Measurements from ENCODE around the gene TRA2A. TPM values are rescaled to one million over a fixed set of nuclear protein-coding genes. Genes with fewer than 3 reads are reported as not detected.

Gene TRA2A
- total and polyA plus RNA-seq, 2 of the 13 experiments (the other 11 are each of a cell fraction or from before 2014, with no cell fraction given): 39.1 to 41.6 TPM

GRCh38 chr7:23474094-23474828, 57.5 kb downstream of the TRA2A start (continued):
- TF ChIP-seq KLF12 (CRISPR knock-in tag; IDR thresholded peaks at IDR 0.05; ENCODE audit: borderline replicate concordance): peak; percentile 95
- TF ChIP-seq, protein P1, sequence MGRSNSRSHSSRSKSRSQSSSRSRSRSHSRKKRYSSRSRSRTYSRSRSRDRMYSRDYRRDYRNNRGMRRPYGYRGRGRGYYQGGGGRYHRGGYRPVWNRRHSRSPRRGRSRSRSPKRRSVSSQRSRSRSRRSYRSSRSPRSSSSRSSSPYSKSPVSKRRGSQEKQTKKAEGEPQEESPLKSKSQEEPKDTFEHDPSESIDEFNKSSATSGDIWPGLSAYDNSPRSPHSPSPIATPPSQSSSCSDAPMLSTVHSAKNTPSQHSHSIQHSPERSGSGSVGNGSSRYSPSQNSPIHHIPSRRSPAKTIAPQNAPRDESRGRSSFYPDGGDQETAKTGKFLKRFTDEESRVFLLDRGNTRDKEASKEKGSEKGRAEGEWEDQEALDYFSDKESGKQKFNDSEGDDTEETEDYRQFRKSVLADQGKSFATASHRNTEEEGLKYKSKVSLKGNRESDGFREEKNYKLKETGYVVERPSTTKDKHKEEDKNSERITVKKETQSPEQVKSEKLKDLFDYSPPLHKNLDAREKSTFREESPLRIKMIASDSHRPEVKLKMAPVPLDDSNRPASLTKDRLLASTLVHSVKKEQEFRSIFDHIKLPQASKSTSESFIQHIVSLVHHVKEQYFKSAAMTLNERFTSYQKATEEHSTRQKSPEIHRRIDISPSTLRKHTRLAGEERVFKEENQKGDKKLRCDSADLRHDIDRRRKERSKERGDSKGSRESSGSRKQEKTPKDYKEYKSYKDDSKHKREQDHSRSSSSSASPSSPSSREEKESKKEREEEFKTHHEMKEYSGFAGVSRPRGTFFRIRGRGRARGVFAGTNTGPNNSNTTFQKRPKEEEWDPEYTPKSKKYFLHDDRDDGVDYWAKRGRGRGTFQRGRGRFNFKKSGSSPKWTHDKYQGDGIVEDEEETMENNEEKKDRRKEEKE (IDR thresholded peaks at IDR 0.05): no peak
- TF ChIP-seq, protein P2, sequence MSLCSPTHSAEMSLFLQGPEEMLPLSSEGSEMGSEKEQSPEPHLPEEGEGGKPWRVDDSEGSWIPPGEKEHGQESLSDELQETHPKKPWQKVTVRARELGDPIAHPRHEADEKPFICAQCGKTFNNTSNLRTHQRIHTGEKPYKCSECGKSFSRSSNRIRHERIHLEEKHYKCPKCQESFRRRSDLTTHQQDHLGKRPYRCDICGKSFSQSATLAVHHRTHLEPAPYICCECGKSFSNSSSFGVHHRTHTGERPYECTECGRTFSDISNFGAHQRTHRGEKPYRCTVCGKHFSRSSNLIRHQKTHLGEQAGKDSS (CRISPR knock-in tag; IDR thresholded peaks at IDR 0.05; ENCODE audit: borderline replicate concordance, low read depth): peak; percentile 66; the same call in 1 of the 2 replicates
- 0 out of 2 replicates have a peak, but pooled peaks have one; percentile 29 for TF ChIP-seq NR2F2 (IDR thresholded peaks at IDR 0.05; ENCODE audit: borderline replicate concordance, low read depth)
- peak; percentile 66; the same call in 1 of the 2 replicates for TF ChIP-seq NAIF1 (CRISPR knock-in tag; IDR thresholded peaks at IDR 0.05; ENCODE audit: borderline replicate concordance)
- no peak for TF ChIP-seq GPN1 (CRISPR knock-in tag; IDR thresholded peaks at IDR 0.05; ENCODE audit: borderline replicate concordance)
- TF ChIP-seq HDAC6 (IDR thresholded peaks at IDR 0.05; ENCODE audit: low read depth, low read length): no peak
- peak; percentile 51; the same call in 1 of the 2 replicates for TF ChIP-seq SKIL (CRISPR knock-in tag; IDR thresholded peaks at IDR 0.05; ENCODE audit: borderline replicate concordance)
- TF ChIP-seq STAG1 (CRISPR knock-in tag; IDR thresholded peaks at IDR 0.05): peak; percentile 25; the same call in 1 of the 2 replicates
- TF ChIP-seq ZNF552 (CRISPR knock-in tag; IDR thresholded peaks at IDR 0.05; ENCODE audit: borderline replicate concordance): 0 out of 2 replicates have a peak, but pooled peaks have one; percentile 31
- TF ChIP-seq NCOA5 (CRISPR knock-in tag; IDR thresholded peaks at IDR 0.05): no peak
- no peak for TF ChIP-seq ZNF615 (CRISPR knock-in tag; IDR thresholded peaks at IDR 0.05; ENCODE audit: borderline replicate concordance)
- peak; percentile 31 for TF ChIP-seq MXD1 (CRISPR knock-in tag; IDR thresholded peaks at IDR 0.05)
- TF ChIP-seq BRD4 (CRISPR knock-in tag; IDR thresholded peaks at IDR 0.05): peak; percentile 80; the same call in 1 of the 2 replicates
- no peak; the same call in 1 of the 2 replicates for TF ChIP-seq MTF1 (CRISPR knock-in tag; IDR thresholded peaks at IDR 0.05)
- TF ChIP-seq SUZ12 (IDR thresholded peaks at IDR 0.05; ENCODE audit: low read depth, low read length): no peak
- no peak for TF ChIP-seq CHD2 (IDR thresholded peaks at IDR 0.05; ENCODE audit: low read depth, low read length)
- peak; percentile 68 for TF ChIP-seq ZNF180 (CRISPR knock-in tag; IDR thresholded peaks at IDR 0.05; ENCODE audit: borderline replicate concordance, low read depth)
- TF ChIP-seq MTF2 (CRISPR knock-in tag; IDR thresholded peaks at IDR 0.05; ENCODE audit: borderline replicate concordance): no peak
- TF ChIP-seq DMAP1 (CRISPR knock-in tag; IDR thresholded peaks at IDR 0.05): peak; percentile 97
- no peak for TF ChIP-seq ATF7 (IDR thresholded peaks at IDR 0.05)
- TF ChIP-seq ATF7 (CRISPR knock-in tag; IDR thresholded peaks at IDR 0.05): peak; percentile 43; the same call in 1 of the 2 replicates

All from HepG2 (cell line).